T-helper 1 cell (primary cell): ENCODE results near the gene BMPER.

ENCODE experiments used
- DNase-seq, 5 donors: peaks; one replicate each; pipeline ENCODE4 v3.0.0-alpha.2; 2012 to 2020

Gene BMPER

DNA sequence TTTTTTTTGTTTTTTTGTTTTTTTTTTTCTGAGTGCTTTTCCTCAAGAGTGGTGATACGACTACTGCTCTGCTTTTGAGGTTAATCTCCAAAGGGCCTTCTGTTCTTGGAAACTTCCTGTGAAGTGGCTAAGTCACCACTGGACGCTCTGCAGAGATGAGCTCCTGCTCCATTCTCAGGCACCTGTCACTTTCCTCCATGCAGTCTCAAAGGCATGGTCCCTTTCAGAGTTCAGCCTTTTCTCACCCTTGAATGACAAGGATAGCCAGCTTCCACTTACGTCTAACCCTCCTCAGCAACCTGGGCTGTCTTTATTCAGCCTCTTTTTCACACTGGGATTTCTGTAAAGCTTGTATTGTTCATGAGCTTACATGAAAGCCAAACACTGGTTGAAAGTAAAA is 65.8 kb downstream of the BMPER start:
- DNase-seq = no peak

DNA sequence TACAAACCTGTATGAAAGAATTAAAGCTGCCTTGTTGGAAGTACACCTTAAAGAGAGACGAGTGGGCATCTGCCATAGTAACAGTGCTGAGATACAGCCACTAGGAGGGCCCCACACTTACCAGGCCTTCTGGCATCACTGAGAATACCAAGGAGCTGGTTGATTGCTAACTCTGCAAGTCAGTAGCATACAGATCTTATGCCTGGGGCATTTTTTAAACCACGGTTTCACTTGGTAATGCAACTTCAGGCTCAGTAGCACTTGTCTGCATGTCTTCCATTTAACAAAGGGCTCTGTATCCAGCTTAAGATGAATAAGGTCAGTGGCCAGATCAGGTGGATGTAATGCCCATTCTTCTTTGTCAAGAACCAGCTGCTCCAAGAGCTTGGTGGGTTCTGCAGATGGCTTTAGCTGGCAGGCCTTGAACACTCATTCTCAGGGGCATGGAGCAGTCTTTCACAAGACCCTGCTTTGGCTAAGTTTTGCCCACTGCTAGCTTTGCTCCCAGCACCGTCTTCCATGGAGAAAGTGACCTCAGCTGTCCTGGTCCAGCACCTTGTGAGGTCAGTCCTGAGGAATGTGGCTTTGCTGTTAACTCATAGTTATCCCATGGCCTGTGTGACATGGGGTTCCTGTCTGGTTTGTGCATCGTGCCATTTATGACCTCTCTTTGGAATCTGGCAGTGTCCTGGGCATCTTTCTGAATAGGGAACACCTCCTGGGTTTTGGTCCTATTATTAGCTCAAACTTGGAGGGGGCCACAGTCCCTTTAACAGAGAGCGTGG is 68.1 kb downstream of the BMPER start:
- DNase-seq = no peak

DNA sequence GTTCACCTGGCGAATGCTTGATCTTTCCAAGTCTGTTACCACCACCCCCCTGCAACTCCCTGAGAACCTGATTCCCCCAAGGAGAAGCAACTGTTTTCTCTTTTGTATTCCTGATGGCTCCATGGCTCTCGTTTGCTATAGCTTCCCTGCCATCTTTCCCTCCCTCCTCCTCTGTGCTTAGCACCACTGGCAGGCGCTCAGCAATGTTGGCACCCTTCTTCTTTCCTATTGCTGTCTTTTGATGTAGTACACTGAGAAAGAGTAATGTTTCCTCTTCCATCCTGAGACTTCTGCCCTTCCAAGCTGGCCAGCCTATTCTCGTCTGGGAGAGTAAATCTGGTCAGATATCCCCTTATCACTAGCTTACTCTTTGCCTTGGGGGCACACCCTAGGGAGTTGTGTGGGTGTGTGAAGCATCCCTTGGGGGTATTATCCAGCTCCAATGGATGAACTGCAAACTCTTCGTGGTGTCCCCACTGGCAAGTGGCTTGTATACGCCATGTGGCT is 74.0 kb downstream of the BMPER start:
- no peak for DNase-seq

DNA sequence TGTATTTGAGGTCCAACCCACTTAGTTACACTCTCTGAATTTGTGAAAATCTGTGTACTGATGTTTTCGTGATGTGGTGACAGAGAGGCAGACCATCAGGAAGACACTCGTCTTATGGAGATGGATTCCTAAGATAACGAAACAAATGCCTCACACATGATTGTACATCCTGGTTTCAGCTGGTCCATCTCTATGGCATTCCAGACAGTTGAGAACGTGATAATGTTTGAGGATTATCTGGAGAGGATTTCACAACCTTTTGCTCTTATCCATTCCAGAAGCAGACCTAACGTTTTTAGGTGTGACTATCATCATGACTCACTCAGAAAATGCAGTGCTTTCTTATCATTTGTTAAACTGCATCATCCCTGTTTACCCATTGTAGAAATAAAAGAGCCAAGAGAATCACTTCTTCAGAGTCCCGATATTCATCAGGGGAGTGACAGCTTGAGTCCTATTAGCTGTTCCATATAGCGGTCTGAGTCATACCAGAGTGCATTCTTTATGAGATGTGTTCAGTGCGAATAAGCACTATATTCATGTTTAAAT is 74.5 kb downstream of the BMPER start:
- no peak for DNase-seq

DNA sequence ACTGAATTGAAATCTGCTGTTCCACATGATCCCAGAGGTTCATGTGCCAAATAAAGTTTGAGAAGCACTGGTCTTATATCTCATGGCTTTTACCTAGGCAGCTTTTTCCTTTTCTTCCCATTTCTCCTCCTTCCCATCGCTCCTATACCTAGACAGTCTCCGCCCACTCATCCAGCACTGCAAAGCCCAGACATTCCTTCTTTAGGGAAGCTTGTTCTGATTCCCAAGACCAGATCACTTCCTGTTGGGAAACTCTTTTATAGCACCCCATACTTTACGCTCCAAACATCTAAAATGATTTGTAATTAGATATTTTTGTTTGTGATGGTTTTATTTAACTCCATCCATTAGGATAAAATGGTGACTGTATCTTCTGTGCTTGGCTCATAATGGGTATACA is 75.9 kb downstream of the BMPER start:
- DNase-seq = no peak

DNA sequence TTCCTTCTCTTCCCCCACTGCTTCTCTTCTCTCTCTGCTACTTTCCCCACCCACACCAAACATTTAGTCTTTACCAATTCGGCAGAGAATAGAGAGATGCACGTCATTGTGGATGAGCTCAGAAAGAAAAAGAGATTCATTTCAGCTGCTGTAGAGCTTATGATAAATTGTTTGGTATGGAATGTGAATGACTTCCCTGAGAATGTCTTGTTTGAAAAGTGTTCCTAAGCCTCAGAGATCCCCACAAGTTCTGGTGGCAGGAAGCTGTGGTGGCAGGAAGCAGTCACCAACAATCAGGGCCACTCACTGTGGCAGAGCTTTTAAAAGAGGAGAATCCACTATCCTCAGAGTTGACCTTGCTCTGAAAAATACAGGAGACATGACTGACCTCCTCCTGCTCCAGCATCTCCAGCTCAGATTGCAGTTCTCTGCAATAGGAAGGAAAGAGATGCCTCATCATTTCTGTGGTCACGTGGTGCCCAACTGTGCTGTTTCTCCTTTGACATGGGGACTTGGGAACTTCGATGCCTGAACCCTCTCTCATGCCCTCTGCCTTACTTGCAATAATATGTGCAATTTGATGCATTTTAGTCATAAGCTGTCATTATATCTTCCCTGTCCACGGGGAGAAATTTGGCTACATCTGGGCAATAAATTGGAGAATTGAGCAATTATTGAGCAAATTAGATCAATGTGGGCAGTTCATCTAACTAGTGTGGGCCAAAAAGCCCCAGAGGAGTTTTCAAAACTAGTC is 76.5 kb downstream of the BMPER start:
- DNase-seq = no peak

DNA sequence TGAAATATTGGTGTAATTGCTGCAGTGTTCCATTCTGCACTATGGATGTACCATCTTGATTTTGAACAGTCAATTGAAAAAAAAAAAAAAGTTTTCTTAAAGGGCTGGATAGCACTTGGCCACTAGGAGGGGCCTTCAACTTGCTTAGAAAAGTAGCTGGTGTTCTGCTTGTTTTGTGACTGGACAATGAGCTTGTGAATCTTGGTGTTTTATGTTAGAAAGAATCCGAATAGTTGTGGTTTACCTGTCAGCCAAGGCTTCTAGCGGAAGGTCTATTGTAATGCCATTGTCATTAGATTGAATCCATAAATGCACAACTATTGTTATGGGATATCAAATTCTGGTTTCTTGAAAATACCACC is 77.1 kb downstream of the BMPER start:
- DNase-seq = no peak

DNA sequence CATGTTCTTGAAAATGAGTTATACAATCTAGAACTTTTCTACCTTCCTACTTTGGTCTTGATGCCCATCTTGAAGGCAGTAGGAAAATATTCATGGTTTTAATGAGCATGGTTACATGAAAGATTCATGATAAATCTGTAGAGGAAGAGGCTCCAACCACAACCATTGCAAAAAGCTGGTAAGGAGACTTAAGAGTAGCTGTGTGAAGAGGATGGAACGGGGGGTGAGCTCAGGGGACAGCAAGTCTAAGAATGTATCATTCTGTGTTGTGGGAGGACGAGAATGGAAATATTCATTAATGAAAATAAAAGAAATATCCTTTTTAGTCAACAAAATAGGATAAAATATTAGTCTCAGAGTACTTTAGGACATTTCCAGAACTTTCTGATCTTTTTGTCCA is 81.1 kb downstream of the BMPER start:
- no peak for DNase-seq

DNA sequence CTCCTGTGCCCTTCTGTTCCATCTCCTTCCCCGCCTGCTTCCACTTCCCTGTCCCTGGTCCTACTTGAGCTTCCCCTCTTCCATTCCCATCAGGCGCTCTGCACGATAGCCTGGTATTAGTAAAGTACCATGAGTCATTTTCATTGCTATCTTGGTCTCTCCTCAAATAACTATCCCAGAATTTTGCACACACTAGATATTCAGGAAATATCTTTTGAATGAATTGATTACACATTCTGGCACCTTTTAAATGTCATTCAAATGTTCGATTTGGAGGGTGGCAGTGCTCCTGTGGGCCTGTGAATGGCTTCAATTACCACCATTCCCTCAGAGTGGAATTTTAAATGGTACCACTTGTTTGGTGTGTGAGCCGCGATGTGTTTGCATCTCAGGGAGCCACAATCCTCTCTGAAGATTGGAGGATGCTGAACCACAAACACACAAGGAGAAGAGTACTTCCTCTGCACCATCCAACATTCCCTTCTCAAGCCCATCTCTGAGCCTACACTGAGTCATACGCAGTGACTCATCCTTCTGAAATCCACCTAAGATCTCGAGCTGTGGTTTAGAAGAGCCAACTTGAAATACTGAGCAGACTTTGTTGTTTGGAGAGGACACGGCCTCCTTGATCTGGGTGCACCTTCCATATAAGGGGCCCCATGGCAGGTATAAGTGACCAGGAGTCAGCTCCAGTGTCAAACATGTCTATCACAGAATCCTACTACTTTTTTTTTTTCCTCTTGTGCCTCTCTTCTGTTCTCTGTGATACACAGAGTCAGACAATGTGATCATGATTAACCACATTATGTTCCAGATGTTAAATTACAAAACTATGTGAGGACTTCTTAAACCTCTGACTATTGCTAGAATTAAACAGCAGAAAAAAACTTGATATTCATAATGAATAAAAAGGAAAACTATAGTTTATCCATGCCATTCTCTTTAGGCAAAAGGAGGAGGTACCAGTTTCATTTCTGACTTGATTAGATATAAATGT is 81.9 kb downstream of the BMPER start:
- DNase-seq = no peak

DNA sequence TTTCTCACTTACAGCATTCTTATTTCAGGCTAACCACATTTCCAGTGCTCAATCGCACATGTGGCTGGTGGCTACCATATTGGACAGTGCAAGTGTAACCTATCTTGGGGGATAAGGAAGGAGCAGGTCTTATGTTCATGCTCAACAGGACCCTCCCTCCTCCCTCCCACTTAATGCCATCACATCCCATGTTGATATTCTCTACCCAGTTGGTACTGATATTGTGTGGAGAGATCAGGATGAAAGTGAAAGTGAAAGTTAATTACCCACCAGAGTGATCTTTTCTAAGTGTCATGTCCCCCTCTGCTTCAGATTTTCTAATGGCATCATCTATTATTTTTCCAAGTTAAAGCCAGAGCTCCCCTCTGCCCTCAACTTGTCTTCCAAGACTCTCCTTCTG is 91.6 kb downstream of the BMPER start:
- DNase-seq = no peak

DNA sequence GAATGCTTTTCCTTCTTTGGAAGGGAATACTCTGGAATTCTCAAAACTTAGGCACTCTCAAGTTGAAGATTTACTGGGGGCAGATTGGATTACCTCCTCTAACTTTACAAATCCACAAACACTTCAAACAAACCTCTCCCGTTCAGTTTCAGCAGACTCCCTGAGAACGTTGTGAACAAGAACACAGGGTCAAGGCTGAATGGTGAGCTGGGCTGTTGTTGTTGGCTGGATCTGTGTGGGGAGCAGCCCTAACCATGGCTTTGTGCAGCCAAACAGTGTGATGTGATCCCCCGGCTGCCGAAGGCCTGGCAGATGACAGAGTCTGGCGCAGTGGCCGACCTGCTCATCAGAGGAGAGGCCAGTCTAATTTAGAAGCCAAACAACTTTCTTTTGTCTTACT is 93.1 kb downstream of the BMPER start:
- DNase-seq = no peak

DNA sequence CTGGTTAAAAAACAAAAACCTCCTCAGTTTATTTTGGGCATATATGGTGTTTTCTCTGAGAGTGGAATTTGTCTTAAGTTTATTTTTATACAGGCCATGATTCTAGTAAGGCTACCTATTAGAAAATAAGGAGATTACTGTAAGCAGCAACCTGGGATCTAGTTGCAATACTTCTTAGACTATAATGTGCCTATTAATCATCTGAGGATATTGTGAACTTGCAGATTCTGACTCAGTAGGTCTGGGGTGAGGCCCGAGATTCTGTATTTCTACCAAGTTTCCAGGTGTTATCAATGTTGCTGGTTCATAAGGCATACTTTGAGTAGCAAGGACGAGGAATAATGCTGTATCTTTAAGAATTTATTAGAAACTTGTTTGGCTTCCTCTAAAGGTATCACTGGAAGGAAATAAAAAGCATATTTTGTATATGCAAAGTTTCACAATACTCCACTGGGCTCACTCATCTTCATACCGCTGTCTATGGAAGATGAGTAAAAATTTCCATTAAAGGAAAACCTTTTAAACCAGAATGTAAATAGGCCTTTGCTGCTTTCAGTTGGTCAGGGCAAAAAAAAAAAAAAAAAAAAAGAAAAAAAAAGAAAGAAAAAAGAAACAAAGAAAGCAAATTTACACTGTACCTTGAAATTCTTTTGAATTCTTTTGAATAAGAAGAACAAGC is 105.8 kb downstream of the BMPER start:
- DNase-seq = no peak

DNA sequence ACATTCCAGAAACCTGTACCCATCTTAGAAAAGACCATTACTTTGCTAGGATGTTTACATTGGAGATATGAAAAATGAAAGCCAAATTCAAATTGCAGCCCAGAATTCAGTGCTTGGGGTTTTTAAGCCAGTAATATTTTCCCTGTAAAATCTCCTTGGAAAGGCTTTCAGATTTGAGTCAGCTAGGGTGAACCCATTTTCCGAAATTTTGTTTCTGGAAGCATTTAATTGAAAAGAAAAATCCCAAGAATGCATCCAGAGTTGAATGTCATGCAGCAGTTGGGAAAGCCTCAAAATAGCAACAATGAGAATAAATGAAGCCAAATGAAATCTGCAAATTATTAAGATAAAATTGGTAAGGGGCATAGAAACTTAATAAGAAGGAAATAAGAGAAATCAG is 106.4 kb downstream of the BMPER start:
- DNase-seq = no peak

DNA sequence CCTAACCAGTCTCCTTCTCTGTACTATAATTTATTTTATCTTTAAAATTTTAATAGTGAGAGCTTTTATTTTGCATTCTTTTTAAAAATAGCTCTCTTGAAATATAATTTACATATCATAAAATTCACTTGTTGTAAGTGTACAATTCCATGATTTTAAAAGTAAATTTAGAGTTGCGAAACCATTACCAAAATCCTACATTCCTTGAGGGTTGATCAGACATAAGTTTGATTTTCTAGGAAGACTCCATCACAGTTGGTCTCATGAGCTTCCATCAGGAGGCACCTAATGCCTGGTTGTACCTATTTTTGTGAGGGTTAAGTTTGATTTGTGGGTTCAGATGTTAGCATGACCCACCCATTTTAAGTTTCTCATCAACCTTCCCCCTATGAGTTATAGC is 108.1 kb downstream of the BMPER start:
- DNase-seq = no peak

DNA sequence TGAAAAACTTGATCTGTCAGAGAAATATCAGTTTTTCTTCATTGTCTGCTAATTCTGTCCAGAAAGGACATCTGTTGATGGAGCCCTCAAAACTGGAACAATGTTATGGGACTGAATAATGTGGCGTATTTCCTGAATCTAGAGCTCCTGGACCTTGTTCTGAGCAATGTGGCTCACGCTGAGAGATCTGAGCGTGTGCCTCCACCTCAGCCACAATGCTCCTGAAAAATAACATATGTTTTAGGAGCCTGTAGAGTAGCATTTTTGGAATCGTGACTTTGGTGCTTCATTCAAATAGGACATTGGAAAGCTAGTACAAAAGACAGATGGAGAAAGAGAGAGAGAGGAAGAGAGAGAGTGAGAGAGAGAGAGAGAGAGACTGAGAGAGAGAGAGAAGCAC is 110.3 kb downstream of the BMPER start:
- DNase-seq = no peak

DNA sequence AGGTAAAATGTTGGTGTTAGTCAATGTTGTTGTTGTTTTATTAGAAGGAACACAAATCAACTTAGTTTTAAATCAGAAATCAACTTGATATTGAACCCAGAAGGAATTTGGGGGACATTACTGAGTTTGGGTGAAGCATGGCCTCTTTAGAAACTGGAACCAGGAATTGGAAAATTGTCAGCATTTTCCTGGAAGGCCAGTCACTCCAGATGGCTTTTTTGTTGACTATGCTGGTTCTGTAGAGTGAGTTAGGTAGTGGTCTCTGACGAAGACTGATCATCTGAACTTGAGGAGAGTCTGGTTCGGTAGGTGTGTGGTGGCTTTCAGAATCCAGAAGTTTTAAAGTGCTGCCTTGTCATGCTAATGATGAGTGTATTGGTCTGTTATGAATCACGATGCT is 111.5 kb downstream of the BMPER start:
- DNase-seq = no peak

DNA sequence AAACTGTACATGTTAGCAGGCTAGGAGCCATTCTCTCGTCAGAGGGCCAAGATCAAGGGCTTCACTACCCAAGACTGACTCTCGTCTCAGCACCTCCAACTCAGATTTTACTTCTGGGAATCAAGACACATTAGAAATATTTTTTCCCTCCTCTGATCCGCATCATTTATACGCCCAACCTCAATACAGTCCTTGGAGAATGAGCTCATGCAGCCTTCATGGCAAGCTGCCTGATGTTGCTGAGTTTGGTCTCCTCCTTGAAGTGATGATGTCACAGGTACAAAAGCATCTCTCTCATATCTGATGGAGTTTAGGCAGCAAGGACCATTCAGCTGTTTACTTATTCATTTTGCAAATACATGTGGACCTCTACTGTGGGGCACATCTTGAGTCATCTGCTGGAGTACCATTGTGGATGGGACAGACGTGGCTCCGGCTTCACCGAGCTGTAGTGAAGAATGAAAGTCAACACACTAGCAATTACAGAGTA is 114.0 kb downstream of the BMPER start:
- no peak for DNase-seq

DNA sequence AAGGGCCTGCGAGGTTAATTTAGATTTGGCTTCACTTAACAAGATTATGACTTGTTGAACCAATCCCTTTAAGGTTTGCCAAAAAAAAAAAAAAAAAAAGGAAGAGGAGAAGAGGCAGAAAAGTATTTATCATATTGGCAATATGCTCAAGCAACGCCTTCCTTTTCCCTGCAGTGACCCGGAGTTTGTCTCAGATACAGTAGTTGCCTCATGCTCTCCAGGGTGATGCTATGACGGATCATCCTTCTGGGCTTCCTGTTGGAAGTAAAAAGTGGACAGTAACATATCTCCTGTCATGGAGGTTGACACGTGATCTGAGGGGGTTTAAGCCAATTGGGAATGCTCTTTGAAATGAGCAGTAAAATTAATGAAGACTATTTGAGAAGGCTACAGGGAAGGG is 117.3 kb downstream of the BMPER start:
- no peak for DNase-seq

DNA sequence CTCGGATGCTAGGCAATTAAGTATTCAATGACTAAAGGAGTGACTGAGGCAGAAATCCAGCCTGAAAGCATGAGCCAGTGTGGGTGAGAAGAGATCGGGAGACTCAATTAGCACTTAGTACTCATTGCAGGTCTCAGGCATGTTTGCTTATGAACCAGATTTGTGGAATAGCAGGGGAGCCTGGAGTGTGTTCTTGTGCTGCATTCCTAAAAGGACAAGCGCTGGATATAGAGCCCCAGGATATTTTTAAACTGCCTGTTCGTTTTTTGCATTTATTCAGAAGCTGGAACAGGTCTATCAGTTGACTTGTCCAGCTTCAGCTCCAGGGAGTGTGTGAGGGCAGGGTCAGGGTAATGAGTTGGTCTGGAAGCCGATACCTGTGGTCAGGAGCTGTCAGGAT is 120.3 kb downstream of the BMPER start:
- DNase-seq = no peak

DNA sequence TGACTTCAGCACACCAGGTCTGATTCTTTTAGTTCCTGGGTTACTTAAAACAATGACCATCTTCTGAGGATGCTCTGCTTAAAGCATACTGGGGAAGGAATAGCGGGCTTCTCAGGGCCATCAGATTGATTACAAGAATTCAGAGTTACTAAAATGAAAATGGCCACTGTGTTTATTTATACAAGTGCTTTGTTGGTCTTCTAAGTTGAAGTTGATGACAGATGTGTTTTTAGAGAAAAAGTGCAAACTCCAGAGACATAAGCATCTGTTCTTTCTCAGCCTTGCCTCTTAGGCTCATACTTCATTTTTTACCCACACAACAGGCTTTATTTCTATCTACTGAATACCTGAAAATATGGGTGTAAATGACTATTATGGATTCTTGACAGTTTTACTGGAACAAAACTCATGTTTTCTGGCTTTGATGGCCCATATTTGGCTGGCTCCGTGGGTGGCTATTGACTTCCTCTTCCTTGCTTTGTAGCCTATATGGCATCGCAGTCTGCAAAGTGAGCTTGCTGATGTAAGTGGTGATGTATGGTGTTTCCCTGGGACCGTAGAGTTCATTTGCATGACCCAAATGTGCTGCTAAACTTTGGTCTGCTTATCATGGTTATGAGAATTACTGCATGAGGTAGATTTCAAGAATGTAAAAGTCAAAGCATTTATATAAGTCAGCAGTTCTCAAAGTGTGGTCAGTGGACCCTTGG is 121.3 kb downstream of the BMPER start:
- no peak for DNase-seq

DNA sequence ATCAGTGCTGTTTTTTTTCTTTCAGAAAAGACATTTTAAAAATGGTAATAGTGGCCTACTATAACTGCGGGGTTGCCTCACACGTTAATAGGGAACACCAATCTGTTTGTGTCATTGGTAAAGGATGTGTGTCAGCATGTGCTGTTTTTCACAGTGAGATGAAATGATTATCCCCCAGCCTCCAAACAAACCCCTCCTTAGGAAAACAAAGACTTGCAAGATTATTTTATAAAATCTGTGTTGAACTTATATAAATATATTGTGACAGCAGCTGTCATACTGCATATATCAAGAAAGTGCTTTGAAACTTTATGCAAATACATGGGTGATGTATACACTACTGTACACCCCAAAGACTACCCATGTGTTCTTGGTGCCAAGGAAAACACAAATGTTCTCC is 125.8 kb downstream of the BMPER start:
- no peak for DNase-seq
